Measurements from ENCODE around the gene SOCS7.
"Not testable (repeated sequence)": the region's sequence is repeated elsewhere in the genome, so short reads cannot be mapped to it uniquely, and the experiment has no call there.

The SOCS7 gene

GRCh38 chr17:38421171-38421841 is 69.7 kb downstream of the SOCS7 start:
- no peak for DNase-seq (ENCODE audit: low spot score)

GRCh38 chr17:38421871-38422827 is 70.5 kb downstream of the SOCS7 start:
- no peak for DNase-seq (ENCODE audit: low spot score)

GRCh38 chr17:38424297-38424972 is 72.8 kb downstream of the SOCS7 start:
- no peak for DNase-seq (ENCODE audit: low spot score)

GRCh38 chr17:38425031-38425430 is 73.4 kb downstream of the SOCS7 start:
- DNase-seq (ENCODE audit: low spot score): no peak

GRCh38 chr17:38425744-38426143 is 74.1 kb downstream of the SOCS7 start:
- DNase-seq (ENCODE audit: low spot score): no peak

GRCh38 chr17:38426441-38426840 is 74.8 kb downstream of the SOCS7 start:
- DNase-seq (ENCODE audit: low spot score): no peak

GRCh38 chr17:38427160-38427949 is 75.7 kb downstream of the SOCS7 start:
- no peak for DNase-seq (ENCODE audit: low spot score)

GRCh38 chr17:38428112-38428642 is 76.5 kb downstream of the SOCS7 start, which contains the start of gene ARHGAP23:
TSS of gene ARHGAP23 (plus strand) at chr17:38428464. CDS start at chr17:38428486, 22 bp downstream.
- peak; percentile 26 for DNase-seq (ENCODE audit: low spot score)

GRCh38 chr17:38428643-38429371 is 77.2 kb downstream of the SOCS7 start:
- no peak for DNase-seq (ENCODE audit: low spot score)

GRCh38 chr17:38429476-38430100 is 77.9 kb downstream of the SOCS7 start:
- no peak for DNase-seq (ENCODE audit: low spot score)

GRCh38 chr17:38430316-38430715 is 78.7 kb downstream of the SOCS7 start:
- no peak for DNase-seq (ENCODE audit: low spot score)

GRCh38 chr17:38430822-38431221 is 79.2 kb downstream of the SOCS7 start:
- no peak for DNase-seq (ENCODE audit: low spot score)

GRCh38 chr17:38431346-38432145 is 79.9 kb downstream of the SOCS7 start:
- no peak for DNase-seq (ENCODE audit: low spot score)

GRCh38 chr17:38434178-38434665 is 82.6 kb downstream of the SOCS7 start:
- no peak for DNase-seq (ENCODE audit: low spot score)

GRCh38 chr17:38435795-38436194 is 84.2 kb downstream of the SOCS7 start:
- no peak for DNase-seq (ENCODE audit: low spot score)

- no peak for DNase-seq (ENCODE audit: low spot score)
Measured at GRCh38 chr17:38436386-38436785, 84.7 kb downstream of the SOCS7 start.

GRCh38 chr17:38437313-38437712 is 85.7 kb downstream of the SOCS7 start:
- not testable (repeated sequence) for DNase-seq (ENCODE audit: low spot score)

- no peak for DNase-seq (ENCODE audit: low spot score)
Measured at GRCh38 chr17:38439436-38439835, 87.8 kb downstream of the SOCS7 start.
